IPS-15b (cell line): ENCODE results near the gene GAL3ST3.
A peak's percentile ranks its signal among the peaks of the same experiment; 100 is the strongest.

Experiments
- H3K27me3 ChIP-seq: one replicate; pipeline ENCODE4 v1.6.1; 2013; ENCODE audit warnings: low read length; ENCODE audit not compliant: control insufficient read depth, insufficient read depth
- H3K36me3 ChIP-seq: one replicate; pipeline ENCODE4 v1.6.1; 2013; ENCODE audit warnings: low read length; ENCODE audit not compliant: control insufficient read depth, insufficient read depth
- H3K4me1 ChIP-seq: one replicate; pipeline ENCODE4 v1.6.1; 2013; ENCODE audit warnings: mild to moderate bottlenecking, low read length; ENCODE audit not compliant: control insufficient read depth, insufficient read depth
- H3K4me3 ChIP-seq: one replicate; pipeline ENCODE4 v1.5.1; 2013; ENCODE audit warnings: low read depth, low read length
- H3K9ac ChIP-seq: one replicate; pipeline ENCODE4 v1.6.1; 2013; ENCODE audit warnings: low read depth, mild to moderate bottlenecking, low read length
- H3K9me3 ChIP-seq: one replicate; pipeline ENCODE4 v1.6.1; 2013; ENCODE audit warnings: mild to moderate bottlenecking, low read length; ENCODE audit not compliant: control insufficient read depth, insufficient read depth

Gene GAL3ST3

GRCh38 chr11:66068154-66068821 is 19.3 kb upstream of the GAL3ST3 start:
- H3K9me3 ChIP-seq, result no peaks in the 10 kb centered on the region
- H3K9ac ChIP-seq, result no peak overlapping the region
- no peak overlapping the region for H3K4me3 ChIP-seq
- peaks cover 37% of the 10 kb centered on the region for H3K36me3 ChIP-seq
- H3K4me1 ChIP-seq, result peaks cover 5% of the 10 kb centered on the region
- H3K27me3 ChIP-seq, result no peaks in the 10 kb centered on the region

GRCh38 chr11:66067640-66068039 is 18.7 kb upstream of the GAL3ST3 start:
- no peak overlapping the region for H3K4me3 ChIP-seq

GRCh38 chr11:66066751-66067150 is 17.8 kb upstream of the GAL3ST3 start:
- Histone ChIP-seq H3K9ac (no peak overlapping the region), H3K9me3 (no peaks in the 10 kb centered on the region), H3K27me3 (no peaks in the 10 kb centered on the region), H3K4me3 (no peak overlapping the region), H3K36me3 (peaks cover 48% of the 10 kb centered on the region), H3K4me1 (peaks cover 5% of the 10 kb centered on the region)

More at GRCh38 chr11:66067640-66068039, 18.7 kb upstream of the GAL3ST3 start:
- Histone ChIP-seq H3K27me3 (no peaks in the 10 kb centered on the region), H3K4me1 (peaks cover 5% of the 10 kb centered on the region), H3K9ac (no peak overlapping the region), H3K9me3 (no peaks in the 10 kb centered on the region), H3K36me3 (peaks cover 43% of the 10 kb centered on the region)

GRCh38 chr11:66064571-66064970 is 15.6 kb upstream of the GAL3ST3 start:
- Histone ChIP-seq H3K4me3 (no peak overlapping the region), H3K36me3 (peaks cover 70% of the 10 kb centered on the region), H3K9me3 (no peaks in the 10 kb centered on the region), H3K4me1 (peaks cover 5% of the 10 kb centered on the region), H3K27me3 (no peaks in the 10 kb centered on the region), H3K9ac (no peak overlapping the region)

- Histone ChIP-seq H3K9ac (no peak overlapping the region), H3K27me3 (no peaks in the 10 kb centered on the region), H3K36me3 (peaks cover 74% of the 10 kb centered on the region), H3K4me3 (no peak overlapping the region), H3K4me1 (peaks cover 5% of the 10 kb centered on the region), H3K9me3 (no peaks in the 10 kb centered on the region)
These were observed 14.9 kb upstream of the GAL3ST3 start for GRCh38 chr11:66063900-66064299.

- Histone ChIP-seq H3K27me3 (no peaks in the 10 kb centered on the region), H3K9ac (no peak overlapping the region), H3K4me3 (no peak overlapping the region), H3K36me3 (peaks cover 74% of the 10 kb centered on the region), H3K4me1 (no peaks in the 10 kb centered on the region), H3K9me3 (no peaks in the 10 kb centered on the region)
These were observed 13.4 kb upstream of the GAL3ST3 start for GRCh38 chr11:66062408-66062807.

GRCh38 chr11:66061268-66061667 is 12.3 kb upstream of the GAL3ST3 start:
- peaks cover 68% of the 10 kb centered on the region for H3K36me3 ChIP-seq
- H3K27me3 ChIP-seq, result no peaks in the 10 kb centered on the region
- no peak overlapping the region for H3K4me3 ChIP-seq
- H3K4me1 ChIP-seq, result no peaks in the 10 kb centered on the region
- H3K9me3 ChIP-seq, result no peaks in the 10 kb centered on the region
- no peak overlapping the region for H3K9ac ChIP-seq

- peaks cover 72% of the 10 kb centered on the region for H3K36me3 ChIP-seq
These were observed 11.2 kb upstream of the GAL3ST3 start for GRCh38 chr11:66059966-66060680.

GRCh38 chr11:66056501-66056900 is 7.5 kb upstream of the GAL3ST3 start:
- Histone ChIP-seq H3K4me3 (no peak overlapping the region), H3K9ac (no peak overlapping the region), H3K4me1 (peaks cover 3% of the 10 kb centered on the region), H3K36me3 (peaks cover 55% of the 10 kb centered on the region), H3K9me3 (no peaks in the 10 kb centered on the region), H3K27me3 (no peaks in the 10 kb centered on the region)

More at GRCh38 chr11:66059966-66060680, 11.2 kb upstream of the GAL3ST3 start:
- Histone ChIP-seq H3K4me3 (no peak overlapping the region), H3K4me1 (no peaks in the 10 kb centered on the region), H3K9me3 (no peaks in the 10 kb centered on the region), H3K9ac (no peak overlapping the region), H3K27me3 (no peaks in the 10 kb centered on the region)

GRCh38 chr11:66055021-66055420 is 6.1 kb upstream of the GAL3ST3 start:
- Histone ChIP-seq H3K9me3 (no peaks in the 10 kb centered on the region), H3K9ac (no peak overlapping the region), H3K36me3 (peaks cover 40% of the 10 kb centered on the region), H3K4me3 (no peak overlapping the region), H3K27me3 (no peaks in the 10 kb centered on the region), H3K4me1 (peaks cover 7% of the 10 kb centered on the region)

GRCh38 chr11:66052664-66052982 is 3.7 kb upstream of the GAL3ST3 start:
- Histone ChIP-seq H3K4me3 (peak overlapping the region; percentile 96), H3K36me3 (peaks cover 20% of the 10 kb centered on the region), H3K9me3 (no peaks in the 10 kb centered on the region), H3K27me3 (no peaks in the 10 kb centered on the region), H3K4me1 (peaks cover 11% of the 10 kb centered on the region), H3K9ac (peak overlapping the region; percentile 97)
